Measurements from ENCODE around the gene MR1.
A peak's percentile ranks its signal among the peaks of the same experiment; 100 is the strongest.

The MR1 gene

DNA sequence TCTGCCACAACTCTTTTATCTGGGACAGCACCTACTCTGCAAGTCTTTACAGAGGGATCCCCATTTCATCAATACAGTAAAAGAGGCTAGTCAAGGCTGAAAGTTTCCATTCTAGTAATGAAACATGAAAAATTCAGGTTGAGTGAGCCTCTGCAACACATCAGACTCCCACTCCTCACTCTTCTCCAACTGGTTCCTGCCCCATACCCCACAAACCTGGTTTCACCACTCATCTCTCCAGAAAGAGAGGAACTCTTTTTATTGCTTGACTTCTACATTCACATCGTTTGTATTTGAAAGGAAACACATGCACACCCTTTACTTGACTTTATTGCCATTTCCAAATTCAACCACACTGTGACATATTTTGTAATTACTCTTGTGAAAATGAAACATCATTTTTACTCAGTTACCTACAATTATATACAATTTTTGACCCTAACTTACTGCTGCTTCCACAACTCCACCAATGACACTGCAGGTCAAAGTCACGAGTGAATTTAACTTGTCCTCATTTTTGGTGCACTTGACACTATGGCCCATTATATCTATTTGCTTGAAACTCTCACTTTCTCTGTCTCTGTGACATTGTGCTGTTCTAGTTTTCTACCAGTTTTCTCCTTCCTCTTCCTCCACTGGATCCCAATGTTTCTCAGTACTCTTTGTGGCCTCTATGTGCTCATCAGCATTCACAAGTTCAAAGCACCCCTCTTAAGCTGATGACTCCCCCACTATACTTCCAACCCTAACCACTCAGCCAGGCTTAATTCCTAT, 19.1 kb upstream of the MR1 start:
- H3K4me3 ChIP-seq (ENCODE audit: low read length), result no peak overlapping the region
- H3K4me1 ChIP-seq (ENCODE audit: control insufficient read depth, insufficient read depth, low read length), result peaks cover 31% of the 10 kb centered on the region
- no peak overlapping the region for H3K9ac ChIP-seq (ENCODE audit: low read depth, low read length)
- H3K27me3 ChIP-seq (ENCODE audit: control insufficient read depth, insufficient read depth, low read length), result no peaks in the 10 kb centered on the region
- no peak overlapping the region for H3K4me2 ChIP-seq (ENCODE audit: low read length)
- no peaks in the 10 kb centered on the region for H3K9me3 ChIP-seq (replicated peaks; ENCODE audit: low read length)
- H3K36me3 ChIP-seq (ENCODE audit: insufficient read depth, low read length), result peaks cover 4% of the 10 kb centered on the region

DNA sequence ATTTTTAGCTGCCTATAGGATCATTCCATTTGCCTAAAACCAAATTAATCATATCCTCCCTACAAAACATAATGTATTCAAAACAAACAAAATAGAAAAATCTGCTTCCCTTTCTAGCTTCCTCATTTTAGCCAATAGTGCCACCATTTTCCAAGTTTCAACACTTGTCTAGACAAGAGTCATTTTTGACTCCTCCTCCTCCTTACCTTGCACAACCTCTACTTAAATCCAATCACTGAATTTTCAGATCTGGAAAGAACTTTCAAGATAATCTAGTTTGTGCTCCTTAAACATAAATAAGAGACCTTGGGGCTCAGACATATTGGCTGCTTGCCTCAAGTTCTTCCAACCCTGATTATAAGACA, 18.6 kb upstream of the MR1 start:
- H3K4me2 ChIP-seq (ENCODE audit: low read length), result no peak overlapping the region
- H3K36me3 ChIP-seq (ENCODE audit: insufficient read depth, low read length), result peaks cover 4% of the 10 kb centered on the region
- peaks cover 30% of the 10 kb centered on the region for H3K4me1 ChIP-seq (ENCODE audit: control insufficient read depth, insufficient read depth, low read length)
- no peaks in the 10 kb centered on the region for H3K9me3 ChIP-seq (replicated peaks; ENCODE audit: low read length)
- no peak overlapping the region for H3K4me3 ChIP-seq (ENCODE audit: low read length)
- H3K27me3 ChIP-seq (ENCODE audit: control insufficient read depth, insufficient read depth, low read length), result no peaks in the 10 kb centered on the region
- no peak overlapping the region for H3K9ac ChIP-seq (ENCODE audit: low read depth, low read length)

DNA sequence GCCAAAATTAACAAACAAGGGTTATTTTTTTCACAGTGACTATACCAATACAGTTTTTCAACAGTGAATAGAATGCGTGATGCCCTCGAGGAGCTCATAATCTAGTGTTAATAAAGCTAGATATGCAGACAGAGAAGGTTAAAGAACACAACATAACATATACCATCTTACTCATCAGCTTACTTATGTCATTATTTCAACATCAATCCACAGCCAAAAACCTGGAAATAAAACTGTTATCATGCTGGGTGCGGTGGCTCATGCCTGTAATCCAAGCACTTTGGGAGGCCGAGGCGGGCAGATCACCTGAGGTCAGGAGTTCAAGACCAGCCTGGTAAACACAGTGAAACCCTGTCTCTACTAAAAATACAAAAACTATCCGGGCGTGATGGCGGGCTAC, 17.2 kb upstream of the MR1 start:
- no peak overlapping the region for H3K4me2 ChIP-seq (ENCODE audit: low read length)
- H3K36me3 ChIP-seq (ENCODE audit: insufficient read depth, low read length), result peaks cover 4% of the 10 kb centered on the region
- H3K9ac ChIP-seq (ENCODE audit: low read depth, low read length), result no peak overlapping the region
- peaks cover 26% of the 10 kb centered on the region for H3K4me1 ChIP-seq (ENCODE audit: control insufficient read depth, insufficient read depth, low read length)
- no peaks in the 10 kb centered on the region for H3K9me3 ChIP-seq (replicated peaks; ENCODE audit: low read length)
- no peaks in the 10 kb centered on the region for H3K27me3 ChIP-seq (ENCODE audit: control insufficient read depth, insufficient read depth, low read length)
- H3K4me3 ChIP-seq (ENCODE audit: low read length), result no peak overlapping the region

DNA sequence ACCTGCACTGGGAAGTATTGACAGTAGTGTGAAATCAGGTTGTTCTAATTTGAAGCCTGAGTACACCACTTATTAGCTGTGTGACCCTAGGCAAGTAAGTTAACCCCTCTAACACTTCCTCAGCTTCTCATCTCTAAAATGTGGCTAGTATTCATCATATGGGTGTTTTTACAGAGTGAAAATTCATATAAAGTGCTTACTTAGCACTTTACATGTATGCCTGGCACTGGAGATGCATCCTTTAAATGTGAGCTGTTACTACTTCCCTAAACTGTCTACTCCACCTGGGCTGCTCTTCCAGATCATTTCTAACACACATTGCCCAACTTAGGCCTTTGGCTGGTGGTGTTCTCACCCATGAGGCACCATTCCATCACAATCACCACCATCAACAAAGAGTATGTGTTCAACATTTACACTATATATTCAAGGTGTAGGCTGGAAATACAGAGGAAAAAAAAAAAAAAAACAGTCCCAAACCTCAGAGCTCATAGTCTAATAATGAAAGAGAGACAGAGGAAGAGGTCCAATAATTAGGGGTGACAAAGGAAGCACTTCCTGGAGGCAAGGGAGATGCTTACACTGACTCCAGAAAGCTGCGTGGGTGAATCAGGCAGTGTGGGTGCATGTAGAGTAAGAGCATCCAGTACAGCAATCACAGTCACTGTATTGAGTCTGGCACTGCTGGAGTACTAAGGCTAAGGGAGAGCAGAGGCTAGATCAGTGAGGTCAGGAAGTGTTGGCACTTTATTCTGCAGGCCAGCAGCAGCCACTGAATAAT, 14.7 kb upstream of the MR1 start:
- Histone ChIP-seq H3K9ac (ENCODE audit: low read depth, low read length) (no peak overlapping the region), H3K4me1 (ENCODE audit: control insufficient read depth, insufficient read depth, low read length) (peaks cover 15% of the 10 kb centered on the region), H3K4me2 (ENCODE audit: low read length) (peak overlapping the region; percentile 41), H3K36me3 (ENCODE audit: insufficient read depth, low read length) (peaks cover 4% of the 10 kb centered on the region), H3K27me3 (ENCODE audit: control insufficient read depth, insufficient read depth, low read length) (no peaks in the 10 kb centered on the region), H3K9me3 (replicated peaks; ENCODE audit: low read length) (no peaks in the 10 kb centered on the region), H3K4me3 (ENCODE audit: low read length) (no peak overlapping the region)

DNA sequence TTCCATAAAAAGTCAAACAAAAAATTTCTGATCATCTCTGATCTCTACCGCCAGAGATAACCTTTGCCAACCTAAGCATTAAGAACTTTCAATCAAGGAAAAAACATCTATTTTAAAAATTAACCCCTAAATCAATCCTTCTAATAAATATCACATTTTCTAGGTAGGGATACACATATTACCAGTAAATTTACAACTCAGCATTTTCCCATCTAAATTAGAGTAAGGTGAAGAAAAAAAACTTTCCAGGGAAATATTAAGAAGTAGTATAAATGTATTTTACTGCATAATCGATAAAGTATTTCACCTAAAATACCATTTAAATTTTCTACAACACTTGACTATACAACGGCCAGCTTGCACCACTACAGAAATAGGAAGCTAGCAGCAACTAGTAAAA, 12.6 kb upstream of the MR1 start:
- Histone ChIP-seq H3K9me3 (replicated peaks; ENCODE audit: low read length) (no peaks in the 10 kb centered on the region), H3K4me1 (ENCODE audit: control insufficient read depth, insufficient read depth, low read length) (peaks cover 15% of the 10 kb centered on the region), H3K36me3 (ENCODE audit: insufficient read depth, low read length) (peaks cover 4% of the 10 kb centered on the region), H3K4me2 (ENCODE audit: low read length) (peak overlapping the region; percentile 89), H3K27me3 (ENCODE audit: control insufficient read depth, insufficient read depth, low read length) (no peaks in the 10 kb centered on the region), H3K9ac (ENCODE audit: low read depth, low read length) (peak overlapping the region; percentile 76), H3K4me3 (ENCODE audit: low read length) (peak overlapping the region; percentile 83)

DNA sequence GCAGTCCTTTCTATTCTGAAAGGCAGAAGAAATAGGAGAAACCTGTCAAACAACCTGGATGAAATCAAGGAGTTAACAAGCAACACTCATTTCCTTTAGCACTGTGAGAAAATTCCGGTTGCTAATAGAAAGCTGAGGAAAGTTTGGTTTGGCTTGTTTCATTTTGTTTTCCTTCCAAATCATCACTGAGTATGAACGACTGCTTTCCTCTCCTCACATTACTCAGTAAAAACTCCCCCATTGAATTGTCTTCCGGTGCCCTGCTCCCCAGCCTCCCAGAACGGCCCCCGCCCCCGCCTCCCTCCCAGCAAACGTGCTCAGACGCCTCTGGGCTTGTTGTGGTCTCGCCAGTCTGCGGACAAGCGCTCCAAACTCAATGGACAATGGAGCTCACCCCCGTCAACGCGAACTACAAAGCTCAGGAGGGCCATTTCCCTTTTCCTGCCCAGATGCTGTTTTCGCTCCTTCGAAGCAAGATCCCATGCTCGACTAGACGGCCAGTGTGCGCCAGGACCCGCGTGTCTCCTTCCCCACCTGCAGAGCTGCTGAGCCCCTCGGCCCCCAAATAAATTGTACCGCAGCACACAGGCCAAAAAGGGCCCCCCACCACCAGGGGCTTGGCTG, 11.9 kb upstream of the MR1 start:
- H3K27me3 ChIP-seq (ENCODE audit: control insufficient read depth, insufficient read depth, low read length), result no peaks in the 10 kb centered on the region
- H3K4me2 ChIP-seq (ENCODE audit: low read length), result peak overlapping the region; percentile 89
- H3K4me1 ChIP-seq (ENCODE audit: control insufficient read depth, insufficient read depth, low read length), result peaks cover 15% of the 10 kb centered on the region
- H3K9ac ChIP-seq (ENCODE audit: low read depth, low read length), result peak overlapping the region; percentile 76
- peak overlapping the region; percentile 83 for H3K4me3 ChIP-seq (ENCODE audit: low read length)
- peaks cover 4% of the 10 kb centered on the region for H3K36me3 ChIP-seq (ENCODE audit: insufficient read depth, low read length)
- no peaks in the 10 kb centered on the region for H3K9me3 ChIP-seq (replicated peaks; ENCODE audit: low read length)

DNA sequence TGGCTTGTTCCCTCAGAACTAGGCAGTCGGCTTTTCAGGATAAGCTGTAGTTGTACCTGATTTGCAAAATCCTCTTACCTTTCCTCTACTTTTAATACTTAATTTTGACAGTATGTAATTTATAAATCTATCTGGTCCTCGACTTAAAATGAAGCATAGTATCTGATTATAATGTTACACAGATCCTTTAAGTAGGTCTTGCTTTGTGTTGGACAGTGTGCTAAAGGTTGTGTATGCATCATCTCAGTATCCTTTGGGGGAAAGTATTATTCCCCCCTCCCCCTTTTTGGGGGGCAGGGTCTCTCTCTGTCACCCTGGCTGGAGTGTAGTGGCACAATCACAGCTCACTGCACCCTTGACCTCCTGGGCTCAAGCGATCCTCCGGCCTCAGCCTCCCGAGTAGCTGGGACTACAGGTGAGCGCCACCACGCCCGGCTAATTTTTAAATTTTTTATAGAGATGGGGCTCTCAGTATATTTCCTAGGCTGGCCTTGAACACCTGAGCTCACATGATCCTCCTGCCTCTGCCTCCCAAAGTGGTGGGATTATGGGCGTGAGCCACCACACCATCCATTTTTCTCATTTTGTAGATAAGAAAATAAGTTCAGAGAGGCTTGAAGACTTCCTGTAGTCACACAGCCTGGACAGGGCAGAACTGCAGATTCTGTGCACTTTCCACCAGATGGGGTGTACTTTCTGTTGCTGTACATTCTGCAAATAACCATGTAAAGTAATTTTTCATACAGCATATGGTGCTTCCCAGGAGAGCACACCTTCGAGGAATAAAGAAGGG, 10.3 kb upstream of the MR1 start:
- Histone ChIP-seq H3K4me3 (ENCODE audit: low read length) (peak overlapping the region; percentile 62), H3K4me2 (ENCODE audit: low read length) (peak overlapping the region; percentile 89), H3K9me3 (replicated peaks; ENCODE audit: low read length) (no peaks in the 10 kb centered on the region), H3K9ac (ENCODE audit: low read depth, low read length) (peak overlapping the region; percentile 46), H3K36me3 (ENCODE audit: insufficient read depth, low read length) (no peaks in the 10 kb centered on the region), H3K27me3 (ENCODE audit: control insufficient read depth, insufficient read depth, low read length) (no peaks in the 10 kb centered on the region), H3K4me1 (ENCODE audit: control insufficient read depth, insufficient read depth, low read length) (peaks cover 15% of the 10 kb centered on the region)

DNA sequence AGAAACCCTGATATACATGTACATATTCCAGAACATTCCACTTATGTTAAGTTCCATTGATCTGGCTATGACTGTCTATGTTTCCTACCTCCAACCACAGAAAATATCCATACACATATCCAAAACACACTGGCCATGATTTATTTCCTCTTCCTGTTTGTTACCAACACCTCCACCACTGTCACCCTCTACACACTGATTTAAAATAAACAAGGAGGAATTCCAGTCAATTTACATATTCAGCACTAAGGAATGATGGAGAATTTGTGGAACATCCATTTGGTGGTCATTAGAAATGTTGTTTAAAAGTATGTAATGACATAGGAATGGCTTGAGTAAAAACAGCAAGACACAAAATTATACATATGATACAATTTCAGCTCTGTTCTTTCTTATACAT, 5.6 kb upstream of the MR1 start:
- Histone ChIP-seq H3K27me3 (ENCODE audit: control insufficient read depth, insufficient read depth, low read length) (no peaks in the 10 kb centered on the region), H3K4me1 (ENCODE audit: control insufficient read depth, insufficient read depth, low read length) (peaks cover 4% of the 10 kb centered on the region), H3K4me2 (ENCODE audit: low read length) (no peak overlapping the region), H3K4me3 (ENCODE audit: low read length) (no peak overlapping the region), H3K36me3 (ENCODE audit: insufficient read depth, low read length) (no peaks in the 10 kb centered on the region), H3K9ac (ENCODE audit: low read depth, low read length) (no peak overlapping the region), H3K9me3 (replicated peaks; ENCODE audit: low read length) (no peaks in the 10 kb centered on the region)

DNA sequence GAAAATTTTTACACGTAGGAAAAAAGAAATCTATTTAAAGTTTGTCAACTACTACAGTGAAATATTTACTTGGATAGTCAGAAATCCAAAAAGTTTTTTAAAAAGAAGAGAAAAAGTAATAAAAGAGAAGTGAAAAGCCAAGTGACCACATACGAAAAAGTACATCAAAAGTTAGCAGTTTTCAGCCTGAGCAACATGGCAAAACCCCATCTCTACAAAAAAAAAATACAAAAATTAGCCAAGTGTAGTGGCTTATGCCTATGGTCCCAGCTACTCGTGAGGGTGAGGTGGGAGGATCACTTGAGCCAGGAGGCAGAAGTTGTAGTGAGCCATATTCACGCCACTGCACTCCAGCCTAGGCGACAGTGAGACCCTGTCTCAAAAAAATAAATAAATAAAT, 5.2 kb upstream of the MR1 start:
- H3K9ac ChIP-seq (ENCODE audit: low read depth, low read length), result no peak overlapping the region
- H3K4me3 ChIP-seq (ENCODE audit: low read length), result no peak overlapping the region
- no peaks in the 10 kb centered on the region for H3K9me3 ChIP-seq (replicated peaks; ENCODE audit: low read length)
- no peak overlapping the region for H3K4me2 ChIP-seq (ENCODE audit: low read length)
- peaks cover 7% of the 10 kb centered on the region for H3K4me1 ChIP-seq (ENCODE audit: control insufficient read depth, insufficient read depth, low read length)
- H3K27me3 ChIP-seq (ENCODE audit: control insufficient read depth, insufficient read depth, low read length), result no peaks in the 10 kb centered on the region
- H3K36me3 ChIP-seq (ENCODE audit: insufficient read depth, low read length), result no peaks in the 10 kb centered on the region

DNA sequence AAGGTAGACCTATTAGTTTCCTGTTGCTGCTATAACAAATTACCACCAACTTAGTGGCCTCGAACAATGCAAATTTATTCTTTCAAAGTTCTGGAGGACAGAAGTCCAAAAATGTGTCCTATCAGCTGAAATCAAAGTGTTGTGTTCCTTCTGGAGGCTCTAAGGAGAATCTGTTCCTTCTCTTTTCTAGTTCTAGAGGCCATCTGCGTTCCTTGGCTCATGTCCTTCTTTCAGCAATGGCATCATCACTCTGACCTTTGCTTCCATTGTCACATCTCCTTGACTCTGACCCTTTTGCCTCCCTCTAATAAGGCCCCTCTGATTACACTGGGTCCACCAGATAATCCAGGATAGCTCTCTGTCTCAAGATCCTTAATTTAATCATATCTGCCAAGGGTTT, 1.2 kb upstream of the MR1 start:
- Histone ChIP-seq H3K9ac (ENCODE audit: low read depth, low read length) (no peak overlapping the region), H3K4me3 (ENCODE audit: low read length) (no peak overlapping the region)

DNA sequence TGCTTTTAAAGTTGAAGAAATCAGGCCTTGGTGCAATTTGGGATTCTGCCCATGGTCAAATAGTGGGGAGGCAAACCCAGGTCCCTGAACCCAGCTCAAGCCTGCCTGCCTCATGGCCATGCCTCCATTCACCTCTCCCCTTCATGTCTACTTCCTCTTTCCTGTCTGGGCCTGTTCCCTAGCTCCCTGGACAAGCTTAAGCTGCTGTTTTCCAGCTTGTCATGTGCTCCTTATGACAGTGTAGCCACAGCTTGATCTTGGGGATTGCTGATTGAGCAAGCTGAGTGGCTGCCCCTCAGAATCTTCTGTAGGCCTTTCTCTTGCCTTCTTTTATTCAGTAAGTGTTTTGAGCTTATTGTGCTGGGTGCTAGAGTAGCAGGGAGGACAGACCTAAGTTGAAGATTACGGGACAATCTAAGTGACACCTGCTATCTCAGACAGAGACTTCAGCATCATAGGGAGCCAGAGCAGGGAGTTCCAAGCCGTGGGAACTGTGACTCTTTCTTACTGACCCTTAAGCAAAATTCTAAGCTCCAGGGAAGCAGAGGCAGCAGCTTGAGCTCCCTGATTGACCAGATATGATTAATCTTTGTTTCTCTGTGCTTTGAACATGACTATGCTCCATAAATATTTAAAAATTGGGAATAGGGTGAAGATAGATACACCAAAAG, 520 bp upstream of the MR1 start:
- H3K4me1 ChIP-seq (ENCODE audit: control insufficient read depth, insufficient read depth, low read length), result peaks cover 12% of the 10 kb centered on the region
- H3K9ac ChIP-seq (ENCODE audit: low read depth, low read length), result peak overlapping the region; percentile 71
- H3K4me2 ChIP-seq (ENCODE audit: low read length), result peak overlapping the region; percentile 82
- H3K36me3 ChIP-seq (ENCODE audit: insufficient read depth, low read length), result no peaks in the 10 kb centered on the region
- no peaks in the 10 kb centered on the region for H3K27me3 ChIP-seq (ENCODE audit: control insufficient read depth, insufficient read depth, low read length)
- H3K9me3 ChIP-seq (replicated peaks; ENCODE audit: low read length), result no peaks in the 10 kb centered on the region
- peak overlapping the region; percentile 69 for H3K4me3 ChIP-seq (ENCODE audit: low read length)

More for the DNA sequence above, 1.2 kb upstream of the MR1 start:
- no peaks in the 10 kb centered on the region for H3K36me3 ChIP-seq (ENCODE audit: insufficient read depth, low read length)
- no peaks in the 10 kb centered on the region for H3K9me3 ChIP-seq (replicated peaks; ENCODE audit: low read length)
- H3K27me3 ChIP-seq (ENCODE audit: control insufficient read depth, insufficient read depth, low read length), result no peaks in the 10 kb centered on the region
- H3K4me2 ChIP-seq (ENCODE audit: low read length), result no peak overlapping the region
- peaks cover 12% of the 10 kb centered on the region for H3K4me1 ChIP-seq (ENCODE audit: control insufficient read depth, insufficient read depth, low read length)

Measured in skeletal muscle satellite cell (primary cell).